Chondrocyte (in vitro differentiated cells): Measurements from ENCODE around the gene KLHL40. TPM values are rescaled to one million over a fixed set of nuclear protein-coding genes. Genes with fewer than 3 reads are reported as not detected.

Experiments
- DNase-seq: peaks from one replicate; pipeline ENCODE4 v3.0.0; 2021; ENCODE audit warnings: mixed read lengths, low spot score
- H3K27ac Mint-ChIP-seq: one replicate; pipeline ENCODE4 v1.8.0; 2021; ENCODE audit warnings: mild to moderate bottlenecking, moderate library complexity, mixed read lengths; ENCODE audit not compliant: unreplicated experiment
- H3K27me3 Mint-ChIP-seq: 2 replicates; pipeline ENCODE4 v1.8.0; 2021; ENCODE audit warnings: low read depth, mixed read lengths
- H3K36me3 Mint-ChIP-seq: 2 replicates; pipeline ENCODE4 v1.8.0; 2021; ENCODE audit warnings: low read depth, mixed read lengths
- H3K4me1 Mint-ChIP-seq: 2 replicates; pipeline ENCODE4 v1.8.0; 2021; ENCODE audit warnings: low read depth, mild to moderate bottlenecking, mixed read lengths
- H3K4me3 Mint-ChIP-seq: one replicate; pipeline ENCODE4 v1.8.0; 2021; ENCODE audit warnings: mild to moderate bottlenecking, moderate library complexity, mixed read lengths; ENCODE audit not compliant: unreplicated experiment
- H3K9me3 Mint-ChIP-seq: 2 replicates; pipeline ENCODE4 v1.8.0; 2021; ENCODE audit warnings: low read depth, mixed read lengths
- CTCF ChIP-seq: fragments of 200-600 bp; sonication (generic); IDR thresholded peaks from 2 replicates; pipeline ENCODE4 v1.5.0; 2021; ENCODE audit warnings: antibody characterized with exemption, mild to moderate bottlenecking, moderate library complexity
- total RNA-seq: library from RNA; stranded (reverse); gene quantifications from 3 replicates; pipeline ENCODE4 v1.2.1, GENCODE V29; 2021

KLHL40 gene
- total RNA-seq, 1 donor from 2014 or later, result not detected

- Mint-ChIP-seq H3K9me3 (peaks cover 5% of the 10 kb centered on the region), H3K4me3 (no peak overlapping the region), H3K36me3 (no peaks in the 10 kb centered on the region), H3K27me3 (peaks cover 6% of the 10 kb centered on the region), H3K4me1 (no peaks in the 10 kb centered on the region), H3K27ac (no peak overlapping the region)
- TF ChIP-seq CTCF, result no peak
- no peak for DNase-seq
Observed at GRCh38 chr3:42736531-42736930, 51.2 kb downstream of the KLHL40 start.

- H3K4me1 Mint-ChIP-seq, result no peaks in the 10 kb centered on the region
- TF ChIP-seq CTCF, result no peak
- H3K27me3 Mint-ChIP-seq, result peaks cover 6% of the 10 kb centered on the region
- peaks cover 5% of the 10 kb centered on the region for H3K9me3 Mint-ChIP-seq
- no peak overlapping the region for H3K27ac Mint-ChIP-seq
- H3K4me3 Mint-ChIP-seq, result no peak overlapping the region
- no peak for DNase-seq
- H3K36me3 Mint-ChIP-seq, result no peaks in the 10 kb centered on the region
Observed at GRCh38 chr3:42739401-42740158, 54.2 kb downstream of the KLHL40 start.

GRCh38 chr3:42741796-42742195 lies 56.5 kb downstream of the KLHL40 start:
- no peaks in the 10 kb centered on the region for H3K36me3 Mint-ChIP-seq
- no peak for DNase-seq
- H3K27me3 Mint-ChIP-seq, result peaks cover 2% of the 10 kb centered on the region
- H3K27ac Mint-ChIP-seq, result no peak overlapping the region
- H3K4me3 Mint-ChIP-seq, result no peak overlapping the region
- H3K4me1 Mint-ChIP-seq, result peaks cover 6% of the 10 kb centered on the region
- peaks cover 5% of the 10 kb centered on the region for H3K9me3 Mint-ChIP-seq
- TF ChIP-seq CTCF, result no peak

Other genes starting within 250 kb of the KLHL40 start
- 5.8 to 17.0 TPM (median 6.1 TPM) in 3 replicates for gene VIPR1, start 182.9 kb upstream of the KLHL40 start, total RNA-seq
- gene SEC22C, start 103.6 kb upstream of the KLHL40 start, total RNA-seq, result 49.8 to 55.8 TPM (median 55.0 TPM) in 3 replicates
- 13.5 to 18.5 TPM (median 14.5 TPM) in 3 replicates for gene SS18L2, start 94.7 kb upstream of the KLHL40 start, total RNA-seq
- gene NKTR, start 84.9 kb upstream of the KLHL40 start, total RNA-seq, result 49.7 to 71.5 TPM (median 50.0 TPM) in 3 replicates
- gene ZBTB47, start 31.8 kb upstream of the KLHL40 start, total RNA-seq, result 38.8 to 44.4 TPM (median 40.0 TPM) in 3 replicates
- gene HHATL, start 17.3 kb downstream of the KLHL40 start, total RNA-seq, result not detected in 3 replicates
- 0.40 to 0.77 TPM in 2 of 3 replicates, not detected in the other for gene CCDC13, start 87.7 kb downstream of the KLHL40 start, total RNA-seq
- 78.6 to 89.7 TPM (median 78.7 TPM) in 3 replicates for gene HIGD1A, start 119.0 kb downstream of the KLHL40 start, total RNA-seq
- 0.41 to 1.2 TPM (median 1.0 TPM) in 3 replicates for gene ACKR2, start 123.9 kb downstream of the KLHL40 start, total RNA-seq
- gene CYP8B1, start 190.3 kb downstream of the KLHL40 start, total RNA-seq, result not detected in 3 replicates
- gene ZNF662, start 220.6 kb downstream of the KLHL40 start, total RNA-seq, result not detected in 3 replicates